ENCODE measurements around the gene BCAS1. TPM values are rescaled to one million over a fixed set of nuclear protein-coding genes. Genes with fewer than 3 reads are reported as not detected.

BCAS1 gene
- total RNA-seq, 2 experiments from 2014 or later: not detected

- Mint-ChIP-seq H3K36me3 (ENCODE audit: low read depth) (no peaks in the 10 kb centered on the region), H3K27me3 (peaks cover 44% of the 10 kb centered on the region), H3K27ac (no peak overlapping the region), H3K4me3 (no peak overlapping the region), H3K9me3 (peaks cover 2% of the 10 kb centered on the region), H3K4me1 (peaks cover 4% of the 10 kb centered on the region)
- no peak for DNase-seq
- POLR2A ChIA-PET: interaction anchor here (1.1 kb wide), 1 partner anchor 9 kb away, joined by 3 read pairs; no protein-coding TSS in a partner anchor
- CTCF ChIA-PET: no interaction called here
Measured at GRCh38 chr20:53993310-53993709, 77.1 kb downstream of the BCAS1 start.

DNA sequence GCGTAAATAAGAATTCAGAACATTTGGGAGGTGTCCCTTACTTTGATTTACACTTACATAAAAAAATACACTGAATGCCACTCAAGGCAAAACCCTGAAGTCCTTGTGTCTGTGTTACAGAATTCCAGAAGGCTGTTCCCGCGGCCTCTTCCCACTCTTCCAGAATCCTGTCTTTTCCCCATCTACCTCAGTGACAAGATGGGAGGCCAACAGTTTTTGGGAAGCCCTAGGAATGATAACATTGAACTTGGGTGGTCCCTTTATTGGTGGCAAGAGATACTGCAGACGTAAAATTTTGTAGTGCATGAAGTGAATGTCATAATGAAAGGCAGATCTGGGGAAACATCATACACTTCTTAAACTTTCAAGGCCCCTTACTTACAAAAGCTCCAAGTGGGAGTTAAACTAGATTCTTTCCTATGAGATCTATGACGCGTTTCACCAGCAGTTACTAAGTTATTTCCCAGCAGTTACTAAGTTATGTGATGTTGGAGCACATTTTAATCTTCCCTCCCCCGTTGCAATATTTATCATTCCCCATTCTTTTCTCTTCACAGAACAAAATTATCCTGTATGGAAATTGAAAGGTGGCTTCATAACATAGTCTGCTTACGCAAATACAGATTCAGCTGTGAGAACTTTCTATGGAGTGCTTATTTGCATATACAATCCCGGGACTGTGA, 79.5 kb downstream of the BCAS1 start:
- H3K27ac Mint-ChIP-seq: no peak overlapping the region

DNA sequence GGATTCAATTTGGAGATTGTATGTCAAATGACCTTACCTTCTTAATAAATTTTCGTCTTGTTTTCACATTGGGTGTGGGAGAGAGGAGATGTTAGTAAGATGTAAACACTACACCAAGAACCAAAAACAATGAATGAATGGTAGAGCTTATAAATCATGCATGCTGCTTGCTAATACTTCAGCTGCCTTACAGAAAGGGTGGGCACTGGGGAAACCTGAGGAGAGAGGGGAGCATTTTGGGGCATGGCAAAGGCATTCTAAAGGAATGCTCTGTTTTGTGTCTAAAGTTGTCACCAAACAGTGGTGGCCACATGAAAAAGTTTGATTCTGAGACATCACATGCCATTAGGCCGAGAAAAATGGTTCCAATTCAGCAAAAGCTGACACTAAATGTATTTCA, 80.4 kb downstream of the BCAS1 start:
- DNase-seq: no peak
- ChIA-PET POLR2A (no interaction called here), CTCF (no interaction called here)
- peaks cover 39% of the 10 kb centered on the region for H3K27me3 Mint-ChIP-seq
- H3K4me1 Mint-ChIP-seq: peaks cover 4% of the 10 kb centered on the region
- no peaks in the 10 kb centered on the region for H3K9me3 Mint-ChIP-seq
- H3K36me3 Mint-ChIP-seq (ENCODE audit: low read depth): no peaks in the 10 kb centered on the region
- no peak overlapping the region for H3K27ac Mint-ChIP-seq
- no peak overlapping the region for H3K4me3 Mint-ChIP-seq

More for the DNA sequence above, 79.5 kb downstream of the BCAS1 start:
- ChIA-PET CTCF (no interaction called here), POLR2A (no interaction called here)
- no peak overlapping the region for H3K4me3 Mint-ChIP-seq
- H3K4me1 Mint-ChIP-seq: peaks cover 4% of the 10 kb centered on the region
- peaks cover 39% of the 10 kb centered on the region for H3K27me3 Mint-ChIP-seq
- H3K9me3 Mint-ChIP-seq: no peaks in the 10 kb centered on the region
- H3K36me3 Mint-ChIP-seq (ENCODE audit: low read depth): no peaks in the 10 kb centered on the region
- no peak for DNase-seq

GRCh38 chr20:53989401-53989800, 81.0 kb downstream of the BCAS1 start:
- CTCF ChIA-PET: no interaction called here
- POLR2A ChIA-PET: no interaction called here
- Mint-ChIP-seq H3K27me3 (peaks cover 42% of the 10 kb centered on the region), H3K9me3 (no peaks in the 10 kb centered on the region), H3K4me1 (peaks cover 4% of the 10 kb centered on the region), H3K27ac (no peak overlapping the region), H3K4me3 (no peak overlapping the region), H3K36me3 (ENCODE audit: low read depth) (no peaks in the 10 kb centered on the region)
- no peak for DNase-seq

GRCh38 chr20:53986037-53986650, 84.2 kb downstream of the BCAS1 start:
- DNase-seq: no peak
- H3K27ac Mint-ChIP-seq: no peak overlapping the region
- no peaks in the 10 kb centered on the region for H3K4me1 Mint-ChIP-seq
- H3K36me3 Mint-ChIP-seq (ENCODE audit: low read depth): no peaks in the 10 kb centered on the region
- peaks cover 21% of the 10 kb centered on the region for H3K27me3 Mint-ChIP-seq
- no peaks in the 10 kb centered on the region for H3K9me3 Mint-ChIP-seq
- CTCF ChIA-PET: no interaction called here
- POLR2A ChIA-PET: no interaction called here
- H3K4me3 Mint-ChIP-seq: no peak overlapping the region

- H3K27me3 Mint-ChIP-seq: peaks cover 14% of the 10 kb centered on the region
- POLR2A ChIA-PET: no interaction called here
- CTCF ChIA-PET: no interaction called here
- no peak overlapping the region for H3K4me3 Mint-ChIP-seq
- no peaks in the 10 kb centered on the region for H3K36me3 Mint-ChIP-seq (ENCODE audit: low read depth)
- H3K9me3 Mint-ChIP-seq: no peaks in the 10 kb centered on the region
- H3K4me1 Mint-ChIP-seq: no peaks in the 10 kb centered on the region
- DNase-seq: no peak
- H3K27ac Mint-ChIP-seq: no peak overlapping the region
Measured at GRCh38 chr20:53985150-53985518, 85.3 kb downstream of the BCAS1 start.

GRCh38 chr20:53984356-53985149, 85.8 kb downstream of the BCAS1 start:
- Mint-ChIP-seq H3K4me3 (no peak overlapping the region), H3K9me3 (no peaks in the 10 kb centered on the region), H3K4me1 (no peaks in the 10 kb centered on the region), H3K27me3 (peaks cover 10% of the 10 kb centered on the region), H3K36me3 (ENCODE audit: low read depth) (no peaks in the 10 kb centered on the region), H3K27ac (no peak overlapping the region)
- ChIA-PET POLR2A (no interaction called here), CTCF (no interaction called here)
- no peak for DNase-seq

GRCh38 chr20:53983401-53983800, 87.0 kb downstream of the BCAS1 start:
- DNase-seq: no peak
- ChIA-PET POLR2A (no interaction called here), CTCF (interaction anchor here (0.5 kb wide), 1 partner anchor 112 kb away, joined by 3 read pairs; no protein-coding TSS in a partner anchor)
- Mint-ChIP-seq H3K9me3 (no peaks in the 10 kb centered on the region), H3K27ac (no peak overlapping the region), H3K36me3 (ENCODE audit: low read depth) (no peaks in the 10 kb centered on the region), H3K27me3 (peaks cover 7% of the 10 kb centered on the region), H3K4me1 (no peaks in the 10 kb centered on the region), H3K4me3 (no peak overlapping the region)

- no peak for DNase-seq
- Mint-ChIP-seq H3K4me3 (no peak overlapping the region), H3K27me3 (peaks cover 6% of the 10 kb centered on the region), H3K4me1 (no peaks in the 10 kb centered on the region), H3K9me3 (no peaks in the 10 kb centered on the region), H3K27ac (no peak overlapping the region), H3K36me3 (ENCODE audit: low read depth) (no peaks in the 10 kb centered on the region)
- POLR2A ChIA-PET: no interaction called here
- CTCF ChIA-PET: no interaction called here
Measured at GRCh38 chr20:53982624-53983023, 87.8 kb downstream of the BCAS1 start.

DNA sequence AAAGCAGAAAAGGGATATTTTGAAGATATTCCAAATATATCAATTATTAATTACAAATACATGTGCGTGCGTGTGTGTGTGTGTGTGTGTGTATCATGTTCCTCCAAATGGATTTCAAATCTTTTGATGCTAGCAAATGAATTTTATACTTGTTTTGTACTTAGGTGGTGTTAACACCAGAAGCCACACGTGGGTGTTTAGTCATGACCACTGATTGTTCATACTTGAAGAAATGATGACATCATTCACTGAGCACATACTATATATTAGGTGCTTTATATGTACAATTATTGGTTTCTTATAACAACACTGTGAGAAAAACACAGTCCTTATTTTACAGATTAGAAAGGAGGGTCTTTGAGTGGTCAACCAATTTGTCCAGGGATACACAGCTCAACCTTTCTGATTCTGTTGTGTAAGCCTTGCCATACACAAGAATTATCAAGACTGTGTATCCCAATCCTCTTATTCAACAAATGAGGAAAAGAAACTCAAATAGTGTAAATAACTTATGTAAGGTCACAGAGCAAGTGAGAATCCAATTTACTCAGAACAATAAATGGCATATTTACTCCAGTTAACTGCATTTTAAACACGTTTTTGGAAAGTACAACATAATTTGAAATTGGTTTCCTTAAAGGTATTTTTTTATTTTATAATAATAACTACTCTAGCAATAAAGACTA, 88.5 kb downstream of the BCAS1 start:
- H3K4me3 Mint-ChIP-seq: no peak overlapping the region
- CTCF ChIA-PET: no interaction called here
- H3K9me3 Mint-ChIP-seq: no peaks in the 10 kb centered on the region
- POLR2A ChIA-PET: no interaction called here
- H3K27me3 Mint-ChIP-seq: peaks cover 4% of the 10 kb centered on the region
- no peaks in the 10 kb centered on the region for H3K4me1 Mint-ChIP-seq
- no peak for DNase-seq
- no peaks in the 10 kb centered on the region for H3K36me3 Mint-ChIP-seq (ENCODE audit: low read depth)
- no peak overlapping the region for H3K27ac Mint-ChIP-seq

- no peak overlapping the region for H3K4me3 Mint-ChIP-seq
- peaks cover 5% of the 10 kb centered on the region for H3K9me3 Mint-ChIP-seq
- no peaks in the 10 kb centered on the region for H3K36me3 Mint-ChIP-seq (ENCODE audit: low read depth)
- H3K27ac Mint-ChIP-seq: no peak overlapping the region
- peaks cover 4% of the 10 kb centered on the region for H3K27me3 Mint-ChIP-seq
- H3K4me1 Mint-ChIP-seq: no peaks in the 10 kb centered on the region
- DNase-seq: no peak
- CTCF ChIA-PET: no interaction called here
- POLR2A ChIA-PET: no interaction called here
Measured at GRCh38 chr20:53981130-53981529, 89.3 kb downstream of the BCAS1 start.

DNA sequence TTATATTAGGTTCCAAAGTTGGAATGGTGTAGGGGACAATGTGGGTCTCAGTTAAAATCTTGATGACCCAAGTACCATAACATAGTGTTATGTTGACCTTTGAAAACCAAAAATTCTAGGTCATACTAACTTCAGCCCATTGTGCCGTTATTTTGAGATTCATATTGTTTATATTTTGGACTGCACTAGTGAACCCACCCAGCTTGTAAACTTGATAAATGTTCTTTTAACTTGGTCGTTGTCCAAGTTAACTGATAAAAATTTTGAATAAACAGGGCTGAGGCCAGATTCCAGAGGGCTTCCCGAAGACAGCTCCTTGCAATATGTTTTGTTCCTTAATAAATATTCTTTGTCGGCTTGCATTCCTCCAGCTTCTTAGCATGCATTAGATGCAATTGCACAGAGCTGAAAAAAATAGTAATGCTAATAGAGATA, 90.3 kb downstream of the BCAS1 start:
- H3K4me1 Mint-ChIP-seq: no peaks in the 10 kb centered on the region

GRCh38 chr20:53978497-53978896, 91.9 kb downstream of the BCAS1 start:
- no peaks in the 10 kb centered on the region for H3K27me3 Mint-ChIP-seq
- no peak for DNase-seq
- no peak overlapping the region for H3K4me3 Mint-ChIP-seq
- H3K27ac Mint-ChIP-seq: no peak overlapping the region
- H3K4me1 Mint-ChIP-seq: no peaks in the 10 kb centered on the region
- H3K9me3 Mint-ChIP-seq: peaks cover 10% of the 10 kb centered on the region
- H3K36me3 Mint-ChIP-seq (ENCODE audit: low read depth): no peaks in the 10 kb centered on the region
- CTCF ChIA-PET: no interaction called here
- POLR2A ChIA-PET: no interaction called here

More for the DNA sequence above, 90.3 kb downstream of the BCAS1 start:
- Mint-ChIP-seq H3K4me3 (no peak overlapping the region), H3K27ac (no peak overlapping the region), H3K9me3 (peaks cover 7% of the 10 kb centered on the region), H3K36me3 (ENCODE audit: low read depth) (no peaks in the 10 kb centered on the region), H3K27me3 (peaks cover 4% of the 10 kb centered on the region)
- ChIA-PET POLR2A (no interaction called here), CTCF (no interaction called here)
- no peak for DNase-seq
